Ovary (tissue), 3 donors: ENCODE data around the gene BRD7.

Source experiments
- POLR2A ChIP-seq: fragments of 450-650 bp; IDR thresholded peaks from one replicate; pipeline ENCODE4 v1.6.1; 2017; ENCODE audit warnings: antibody characterized with exemption, mild to moderate bottlenecking, moderate library complexity
- TF ChIP-seq, protein P1 (sequence below), 3 donors: fragments of 450-650 bp in 2 of 3; fragments of 200-600 bp in 1 of 3; IDR thresholded peaks; one replicate each; pipeline versions ENCODE4 v1.5.1 to v1.8.0; 2016 to 2022; ENCODE audit warnings: antibody characterized with exemption in 3 of 3, mild to moderate bottlenecking in 1 of 3
- donor health status: DM: no; HTN: no; CAD: no.

DNA sequence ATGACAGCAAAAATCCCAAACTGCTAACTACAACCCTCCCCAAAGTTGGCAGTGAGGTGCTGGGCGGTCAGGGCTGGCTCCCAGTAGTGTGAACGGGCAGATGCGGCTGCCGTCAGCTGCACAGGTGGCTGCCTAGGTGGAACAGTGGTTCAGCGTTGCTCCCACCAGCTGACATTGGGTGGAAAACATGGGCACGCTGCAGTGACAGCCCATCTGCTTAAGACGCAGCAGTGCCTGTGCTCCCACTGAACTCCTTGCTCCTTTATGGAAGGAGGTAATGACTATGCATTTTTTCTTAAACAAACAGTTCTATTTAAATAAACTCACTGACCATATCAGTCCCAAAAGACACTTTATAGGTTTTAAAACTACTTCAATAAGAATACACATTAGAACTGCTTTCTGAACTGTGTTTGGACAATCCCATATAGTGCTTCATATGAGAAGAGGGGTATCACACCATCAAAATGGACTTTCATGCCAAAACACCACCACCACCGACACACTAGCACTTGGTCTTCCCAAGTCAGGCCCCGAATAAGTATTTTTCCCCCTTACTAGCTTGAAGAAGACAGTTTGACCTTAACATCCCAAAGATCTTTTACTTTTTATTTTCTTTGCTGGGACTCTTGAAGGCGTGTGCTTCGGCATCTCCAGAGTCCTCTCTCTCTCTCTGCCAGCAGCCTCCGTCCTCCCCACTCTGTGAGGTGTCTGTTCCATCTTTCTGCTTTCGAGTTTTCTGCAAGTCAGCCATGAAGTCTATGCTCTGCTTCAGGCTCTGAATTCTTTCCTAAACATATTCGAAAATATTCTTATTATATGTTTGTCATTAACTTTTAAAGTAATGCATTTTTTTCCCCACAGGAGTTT lies 34.4 kb downstream of the BRD7 start:
- TF ChIP-seq, protein P1, sequence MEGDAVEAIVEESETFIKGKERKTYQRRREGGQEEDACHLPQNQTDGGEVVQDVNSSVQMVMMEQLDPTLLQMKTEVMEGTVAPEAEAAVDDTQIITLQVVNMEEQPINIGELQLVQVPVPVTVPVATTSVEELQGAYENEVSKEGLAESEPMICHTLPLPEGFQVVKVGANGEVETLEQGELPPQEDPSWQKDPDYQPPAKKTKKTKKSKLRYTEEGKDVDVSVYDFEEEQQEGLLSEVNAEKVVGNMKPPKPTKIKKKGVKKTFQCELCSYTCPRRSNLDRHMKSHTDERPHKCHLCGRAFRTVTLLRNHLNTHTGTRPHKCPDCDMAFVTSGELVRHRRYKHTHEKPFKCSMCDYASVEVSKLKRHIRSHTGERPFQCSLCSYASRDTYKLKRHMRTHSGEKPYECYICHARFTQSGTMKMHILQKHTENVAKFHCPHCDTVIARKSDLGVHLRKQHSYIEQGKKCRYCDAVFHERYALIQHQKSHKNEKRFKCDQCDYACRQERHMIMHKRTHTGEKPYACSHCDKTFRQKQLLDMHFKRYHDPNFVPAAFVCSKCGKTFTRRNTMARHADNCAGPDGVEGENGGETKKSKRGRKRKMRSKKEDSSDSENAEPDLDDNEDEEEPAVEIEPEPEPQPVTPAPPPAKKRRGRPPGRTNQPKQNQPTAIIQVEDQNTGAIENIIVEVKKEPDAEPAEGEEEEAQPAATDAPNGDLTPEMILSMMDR (IDR thresholded peaks at IDR 0.05): no peak
- no peak for TF ChIP-seq POLR2A
